Stimulated activated CD4-positive, alpha-beta T cell treated with anti-CD3 and anti-CD28 coated beads, TNF-alpha, amount 100 ng/mL, for 48 hours (primary cell): Measurements from ENCODE around the gene PKP4.

Experiments used
- DNase-seq, 3 donors: peaks; one replicate each; pipeline ENCODE4 v3.0.0-alpha.2; 2020; ENCODE audit warnings: low read depth in 3 of 3

PKP4 gene

DNA sequence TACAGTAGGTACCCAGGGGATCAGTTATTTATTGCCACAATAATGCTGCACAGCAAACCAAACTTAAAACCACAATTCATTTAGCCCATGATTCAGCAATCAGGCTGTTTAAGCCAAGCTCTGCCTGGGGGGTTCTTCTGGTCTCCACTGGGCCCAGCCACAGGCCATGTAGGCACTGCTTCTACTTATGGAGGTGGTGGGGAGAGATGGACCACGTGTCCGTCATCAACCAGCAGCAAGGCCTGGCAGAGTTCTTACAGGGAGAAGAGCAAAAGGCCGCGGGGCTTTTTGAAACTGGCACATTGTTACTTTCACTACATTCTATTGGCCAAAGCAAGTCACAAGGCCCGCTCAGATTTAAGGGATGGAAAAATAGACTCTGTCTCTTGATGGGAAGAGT, 262.1 kb downstream of the PKP4 start:
- no peak for DNase-seq

DNA sequence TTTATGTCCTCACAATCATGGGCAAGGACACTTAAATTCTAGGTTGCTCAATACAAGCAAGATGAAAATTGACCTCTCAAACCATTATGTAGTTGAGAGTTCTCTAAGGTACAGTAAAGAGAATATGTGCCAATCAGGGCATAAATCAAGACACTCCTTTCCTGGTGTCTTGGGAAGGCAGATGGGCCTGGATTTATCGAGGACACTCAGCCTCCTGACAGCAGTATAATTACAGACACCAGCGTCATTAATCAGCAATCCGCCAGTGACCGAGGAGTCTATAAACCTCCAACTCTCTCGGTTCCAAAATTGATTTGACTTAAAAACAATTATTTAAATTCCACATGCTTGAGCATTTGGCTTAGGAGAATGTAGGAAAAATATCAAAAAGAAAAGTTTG, 262.7 kb downstream of the PKP4 start:
- DNase-seq = no peak

DNA sequence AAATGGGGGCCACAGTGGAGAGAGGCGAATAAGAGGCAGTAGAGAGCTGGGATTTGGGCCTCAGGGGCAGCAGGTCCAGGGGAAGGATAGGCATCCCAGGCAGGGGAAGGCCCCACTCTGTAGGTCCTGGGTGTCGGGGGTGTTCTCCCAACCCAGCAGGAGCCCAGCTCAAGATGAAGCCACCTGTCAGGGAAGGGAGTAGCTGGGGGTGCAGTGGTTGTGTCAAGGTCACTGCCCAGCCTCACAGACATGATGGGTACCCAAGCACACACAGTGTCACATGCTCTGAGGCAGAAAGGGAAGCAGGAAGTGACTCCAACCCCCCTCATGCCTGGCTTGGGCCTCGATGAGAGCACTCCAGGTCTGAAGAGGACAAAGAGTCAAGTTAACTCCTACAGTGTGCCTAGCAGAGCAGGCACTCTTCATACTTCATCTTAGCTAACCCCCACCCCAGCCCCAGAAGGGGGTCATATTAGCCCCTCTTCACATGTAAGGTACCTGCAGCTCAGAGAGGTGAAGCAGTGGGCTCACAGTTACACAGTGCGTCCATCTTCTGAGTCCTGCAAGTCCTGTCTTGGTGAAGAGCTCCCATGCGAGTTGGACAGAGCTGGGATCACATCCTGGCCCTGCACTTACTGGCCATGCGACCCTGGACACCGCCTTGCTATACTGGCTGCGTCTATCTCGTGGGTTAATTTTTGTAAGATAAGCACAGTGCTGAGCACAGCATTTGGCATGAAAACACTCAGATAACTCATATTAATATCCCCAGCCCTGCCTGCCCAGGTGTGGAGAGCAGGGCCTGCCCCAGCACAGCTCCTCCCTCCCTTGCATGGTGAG, 265.7 kb downstream of the PKP4 start:
- DNase-seq = no peak

DNA sequence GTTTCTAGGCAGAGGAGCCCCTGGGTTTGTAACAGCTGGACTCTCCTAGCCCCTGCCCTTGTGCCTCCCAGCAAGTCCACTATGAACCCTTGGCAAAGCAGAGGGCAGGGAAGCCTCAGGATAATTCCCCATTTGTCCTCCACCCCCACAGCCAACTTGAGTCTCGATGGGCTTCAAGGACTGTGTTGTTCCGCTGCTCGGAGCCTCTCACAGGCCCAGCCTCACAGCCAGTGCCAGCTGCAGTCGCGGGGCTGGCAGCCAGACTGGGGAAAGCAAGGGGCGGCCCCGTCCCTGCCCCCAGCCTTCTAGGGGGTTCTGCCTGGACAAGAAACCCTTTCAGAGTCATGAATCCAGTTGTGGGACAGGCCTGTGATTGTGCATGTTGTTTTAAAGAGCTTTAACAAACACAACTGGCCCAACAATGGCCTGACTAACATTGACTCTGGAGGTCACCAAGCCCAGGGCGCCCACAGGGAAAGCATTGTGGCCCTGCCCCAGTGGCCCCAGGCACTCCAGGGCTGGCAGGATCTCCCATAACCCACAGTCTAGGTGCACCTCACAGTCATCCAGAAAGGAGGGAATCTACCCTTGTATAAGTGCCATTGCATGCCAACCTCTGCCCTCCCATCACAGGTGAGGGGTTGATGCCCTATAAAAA, 266.6 kb downstream of the PKP4 start:
- no peak for DNase-seq

DNA sequence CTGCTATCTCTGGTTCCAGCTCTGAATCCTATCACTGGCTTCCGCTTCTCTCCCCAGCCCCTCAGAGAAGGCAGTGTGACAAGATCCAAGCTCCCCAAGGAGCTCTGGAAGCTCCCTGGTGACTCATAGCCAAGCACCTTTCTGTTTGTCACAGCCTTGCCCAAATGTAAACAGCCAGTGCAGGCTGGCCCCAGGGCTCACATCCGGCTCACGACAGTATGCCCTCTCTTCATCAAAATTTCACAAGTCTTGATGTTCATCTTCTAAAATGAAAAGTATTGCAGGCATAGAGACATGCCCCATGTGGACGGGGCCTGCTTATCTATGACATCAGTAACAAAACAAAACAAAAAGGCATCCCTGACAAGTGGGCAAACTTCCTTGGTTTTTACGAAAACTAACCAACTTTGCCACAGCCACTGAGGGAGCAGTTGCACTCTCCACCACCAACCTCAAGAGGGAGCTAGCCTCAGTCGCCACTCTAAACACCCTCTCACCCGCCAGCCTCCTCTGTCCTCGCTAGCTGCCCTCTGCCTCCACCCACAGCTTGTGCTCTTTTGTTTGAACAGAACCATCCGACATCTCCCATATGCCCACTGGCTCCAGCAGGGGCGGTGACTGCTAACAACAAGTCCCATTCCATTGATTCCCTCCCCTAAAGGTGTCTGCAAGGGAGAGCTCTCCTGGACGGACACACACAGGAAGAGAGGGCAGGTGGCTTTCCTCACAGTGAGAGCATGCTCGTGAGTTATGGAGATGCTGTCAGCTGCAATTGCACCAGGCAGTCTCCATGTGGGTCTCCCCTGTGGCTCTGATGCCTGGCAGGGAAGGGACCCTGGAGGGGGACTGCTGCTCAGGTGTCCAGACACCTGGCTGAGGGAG, 267.4 kb downstream of the PKP4 start:
- no peak for DNase-seq

DNA sequence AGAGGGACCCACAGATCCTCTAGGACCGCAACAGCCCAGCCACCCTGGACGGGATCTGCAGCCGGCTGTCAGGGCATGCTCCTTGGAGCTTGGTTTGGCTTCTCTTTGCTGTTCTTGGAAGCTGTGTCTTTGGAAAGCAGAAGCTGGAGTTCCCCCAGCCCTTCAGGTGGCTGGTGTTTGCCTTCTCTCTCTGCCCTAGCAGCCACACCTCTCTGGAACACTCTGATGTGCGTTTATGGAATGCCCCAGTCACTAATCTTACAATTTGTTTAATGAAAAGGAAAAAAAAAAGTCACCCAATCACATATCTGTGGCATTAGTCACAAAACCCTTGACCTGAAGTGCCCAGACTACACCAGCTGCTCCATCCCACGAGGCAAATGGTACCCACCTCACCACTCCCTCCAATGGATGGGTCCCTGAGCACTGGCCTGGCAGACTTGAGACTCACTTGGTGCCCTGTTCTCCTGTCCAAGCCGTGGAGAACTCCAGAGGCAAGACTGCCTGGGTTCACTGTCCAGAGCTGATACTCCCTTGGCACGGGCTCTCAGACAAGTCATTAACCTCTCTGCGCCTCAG, 268.1 kb downstream of the PKP4 start:
- DNase-seq = no peak

DNA sequence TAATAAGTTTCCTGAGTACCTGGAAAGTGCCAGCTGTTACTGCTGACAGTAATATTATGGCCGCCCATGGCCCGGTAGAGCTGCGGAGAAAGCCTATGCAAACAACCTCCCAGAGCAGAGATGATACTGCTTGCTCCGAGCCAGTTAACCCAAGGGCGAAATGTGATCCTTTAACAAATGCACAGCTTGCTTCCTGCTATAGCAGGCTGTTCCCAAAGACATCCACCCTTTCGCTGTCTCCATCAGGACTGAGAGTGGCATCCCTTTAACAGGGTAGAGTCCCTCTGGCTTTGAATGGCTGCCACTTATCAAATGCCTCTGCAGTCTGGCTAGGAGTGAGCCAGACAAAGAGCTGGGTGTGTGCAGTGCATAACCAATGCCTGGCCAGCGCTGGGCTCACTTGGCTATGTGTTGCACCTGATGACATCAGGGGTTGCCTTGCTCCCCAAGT, 268.7 kb downstream of the PKP4 start:
- no peak for DNase-seq

DNA sequence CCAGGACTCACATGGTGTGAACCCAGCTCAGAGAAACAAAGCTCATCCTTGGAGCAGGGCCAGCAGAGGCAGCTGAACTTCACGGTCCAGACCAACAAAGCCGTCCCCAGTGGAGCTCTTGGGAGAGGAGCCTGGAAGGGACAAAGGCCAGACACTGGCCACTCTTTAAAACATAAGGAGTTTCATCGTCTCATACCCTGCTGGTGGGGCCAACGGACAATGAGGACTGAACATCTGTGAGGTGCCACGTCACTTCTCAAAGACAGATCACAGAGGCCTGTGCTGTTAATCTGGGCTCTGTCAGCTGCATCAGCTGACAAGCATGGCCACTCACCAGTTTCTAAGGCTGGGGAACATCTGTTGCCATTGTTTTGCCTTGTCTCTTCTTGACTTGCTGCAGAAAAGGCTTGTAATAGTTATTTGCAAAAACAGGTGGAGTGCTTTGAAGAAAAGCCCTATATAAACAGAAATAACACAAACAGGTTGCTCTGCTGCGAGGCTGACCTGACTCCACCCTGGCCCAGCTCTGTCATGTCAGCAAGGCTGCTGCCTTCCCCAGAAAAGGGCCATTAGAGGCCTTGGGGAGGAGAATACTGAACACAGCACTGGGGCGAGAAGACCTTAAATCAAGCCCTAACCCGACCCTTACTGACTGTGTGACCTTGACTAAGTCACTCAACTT, 270.3 kb downstream of the PKP4 start:
- no peak for DNase-seq

DNA sequence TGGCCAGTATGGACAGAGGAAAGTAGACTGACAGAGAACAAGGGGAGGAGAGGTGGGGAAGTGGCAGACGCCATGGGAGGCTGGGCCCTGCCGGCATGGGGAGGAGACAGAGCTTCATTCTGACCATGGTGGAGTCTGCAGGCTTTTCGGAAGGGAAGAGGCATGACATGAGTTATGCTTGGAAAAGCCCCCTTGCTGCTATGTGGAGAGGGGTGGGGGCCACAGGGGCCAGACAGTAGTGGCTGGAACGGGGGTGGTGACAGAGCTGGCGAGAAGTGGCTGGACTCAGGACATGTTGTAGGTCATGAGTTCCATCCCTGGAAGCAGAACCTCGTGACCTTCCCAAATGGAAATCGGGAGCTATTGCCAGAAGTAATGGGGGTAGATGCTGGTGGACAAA, 271.7 kb downstream of the PKP4 start:
- DNase-seq = no peak

DNA sequence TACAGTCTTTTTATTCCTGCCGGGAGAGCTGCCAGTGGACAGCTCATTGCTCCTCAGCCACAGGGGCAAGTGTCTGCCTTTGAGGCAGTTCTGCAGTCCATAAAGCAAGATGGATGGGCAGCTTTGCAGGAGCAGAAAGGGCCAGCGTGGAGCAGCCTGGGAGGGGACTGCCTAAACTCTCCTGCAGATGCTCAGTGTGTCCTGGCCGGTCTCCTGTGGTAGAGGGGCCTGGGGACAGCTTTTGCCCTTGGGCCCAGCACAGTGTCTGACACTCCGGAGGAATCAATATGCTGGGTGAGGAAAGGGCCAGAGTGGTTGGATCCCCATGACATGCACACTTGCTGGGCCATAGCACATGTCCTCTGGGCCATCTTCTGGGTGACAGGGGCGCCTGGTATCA, 272.7 kb downstream of the PKP4 start:
- DNase-seq = no peak

DNA sequence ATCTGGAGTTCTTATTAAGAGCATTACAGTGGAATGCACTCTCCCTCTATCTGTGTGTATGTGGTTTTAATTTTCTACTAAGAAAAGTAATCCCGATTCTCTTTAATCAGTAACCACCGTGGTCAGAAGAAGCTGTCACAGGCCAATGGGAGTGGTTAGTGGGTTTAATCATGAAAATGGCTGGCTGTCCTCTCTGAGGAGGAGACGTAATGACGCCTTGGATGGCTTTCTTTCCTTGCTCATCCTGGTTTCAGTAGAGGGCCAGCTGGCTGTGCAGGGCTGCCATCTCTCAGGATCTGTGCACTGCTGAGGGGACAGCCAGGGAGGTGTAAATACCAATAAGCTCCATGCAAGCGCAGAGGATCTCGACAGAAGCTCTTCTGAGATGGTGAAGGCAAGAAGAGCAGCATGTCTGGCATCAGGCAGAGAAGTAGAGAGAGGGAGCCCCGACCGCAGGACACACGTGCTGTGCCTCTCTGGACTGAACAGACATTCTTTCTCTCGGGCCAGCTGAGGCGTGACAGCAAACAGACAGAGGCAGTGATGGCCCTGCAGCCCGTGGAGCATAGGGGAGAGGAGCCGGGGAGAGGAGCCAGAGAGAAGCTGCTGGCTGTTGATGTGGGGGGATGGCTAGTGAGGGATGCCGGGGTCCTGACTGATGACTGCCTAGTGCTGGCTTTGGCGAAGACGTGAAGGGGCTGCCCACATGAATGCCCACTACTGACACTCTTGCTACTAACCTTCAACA, 273.3 kb downstream of the PKP4 start:
- DNase-seq = no peak

DNA sequence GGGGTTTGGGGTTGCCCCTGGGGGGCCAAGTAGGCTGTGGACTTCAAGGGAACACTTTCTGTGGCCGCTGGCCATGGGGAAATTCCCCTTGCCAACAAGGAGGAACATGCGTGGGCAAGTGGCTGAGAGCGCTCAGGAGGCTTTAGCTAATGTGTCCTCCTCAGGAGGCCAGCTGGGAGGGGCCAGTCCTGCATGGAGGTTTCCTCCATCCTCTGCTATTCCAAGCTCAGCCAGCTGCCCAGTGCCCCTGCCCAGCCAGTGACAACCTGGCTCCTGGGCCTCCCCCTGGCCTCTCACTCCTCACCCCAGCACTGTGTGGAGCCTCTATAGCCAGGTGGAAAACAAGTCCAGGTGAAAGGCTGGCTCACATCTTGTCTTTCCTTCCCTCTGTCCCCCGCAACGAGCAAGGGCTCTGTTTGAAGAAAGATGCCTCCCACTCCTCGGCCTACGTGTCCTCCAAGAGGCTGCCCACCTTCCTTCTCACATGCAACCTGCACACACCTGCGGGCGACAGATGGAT, 273.9 kb downstream of the PKP4 start:
- no peak for DNase-seq

DNA sequence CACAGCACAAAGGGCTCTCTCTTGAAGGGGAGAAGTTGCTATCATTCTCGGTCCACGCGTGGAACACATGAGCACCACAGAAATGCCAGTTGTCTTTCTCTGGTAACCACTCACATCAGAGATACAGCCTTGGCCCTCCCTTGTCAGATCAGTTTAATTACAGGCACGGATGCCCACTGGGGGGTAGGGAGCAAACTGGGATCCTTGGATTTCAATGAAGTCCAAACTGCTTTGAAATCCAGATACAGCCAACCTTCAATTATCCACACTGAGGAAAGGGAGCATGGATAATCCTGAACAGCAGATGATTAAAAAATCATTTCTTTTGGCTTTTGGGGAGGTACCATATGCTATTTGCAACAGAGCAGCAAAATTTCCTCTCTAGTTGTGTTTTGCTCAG, 274.6 kb downstream of the PKP4 start:
- no peak for DNase-seq
